GM12878 (cell line): ENCODE data around the gene RPS6KA2. TPM values are rescaled to one million over a fixed set of nuclear protein-coding genes. Genes with fewer than 3 reads are reported as not detected.

Experiments used
- ATAC-seq: fragments of 200-7000 bp; cut with Tn5 transposase; 3 replicates; pipeline ENCODE4 v1.9.1; 2020; ENCODE audit warnings: mild to moderate bottlenecking, moderate library complexity
- BruUV-seq: library from RNA; stranded (reverse); fragments of 400-500 nt; replicated peaks from 2 replicates; lab custom pipeline; 2021; lab: Mats Ljungman, UMichigan
- CTCF ChIA-PET: fragments of 300-600 bp; sonication (Branson Sonifier 250); formaldehyde crosslinking; extraction: SDS; loops from one replicate; lab custom pipeline; 2021; ENCODE audit warnings: inconsistent platforms; lab: Yijun Ruan, JAX
- POLR2A ChIA-PET: fragments of 350-600 bp; formaldehyde crosslinking; extraction: SDS; loops from one replicate; lab custom pipeline; 2021; ENCODE audit warnings: inconsistent platforms; lab: Charles Lee
- RAD21 ChIA-PET: fragments of 300-600 bp; sonication (Branson Sonifier 250); formaldehyde crosslinking; loops from one replicate; lab custom pipeline; 2023; ENCODE audit warnings: antibody characterized with exemption; ENCODE audit not compliant: unreplicated experiment; lab: Charles Lee
- SMC1A ChIA-PET: fragments of 300-600 bp; sonication (Branson Sonifier 250); formaldehyde crosslinking; loops from one replicate; lab custom pipeline; 2023; ENCODE audit not compliant: unreplicated experiment, uncharacterized antibody; lab: Charles Lee
- DNase-seq: peaks from one replicate; pipeline ENCODE4 v3.0.0-alpha.2; 2011; ENCODE audit warnings: low read depth, low spot score
- FAIRE-seq: peaks from 3 replicates; lab custom pipeline; 2011; peaks lifted over from hg19 to GRCh38; lab: Jason Lieb, UNC
- H2AFZ ChIP-seq: 2 replicates; pipeline ENCODE4 v1.6.0; 2011; ENCODE audit warnings: low read depth, low read length, control low read depth; ENCODE audit not compliant: control insufficient read depth
- H3K27ac ChIP-seq: 2 replicates; pipeline ENCODE4 v1.5.1; 2011; ENCODE audit warnings: control low read depth; ENCODE audit not compliant: control insufficient read depth, insufficient read depth
- H3K27me3 ChIP-seq, 2 experiments: replicated peaks in 1 of 2; 2 replicates each; pipeline versions ENCODE4 v1.6.0 to v1.6.1; 2011; ENCODE audit warnings: low read length in 1 of 2; ENCODE audit not compliant: control insufficient read depth in 2 of 2, insufficient read depth in 2 of 2
- H3K36me3 ChIP-seq, 2 experiments: 2 replicates each; pipeline ENCODE4 v1.5.1; 2011; ENCODE audit warnings: low read length in 1 of 2; ENCODE audit not compliant: control insufficient read depth in 2 of 2, insufficient read depth in 2 of 2
- H3K4me1 ChIP-seq: 2 replicates; pipeline ENCODE4 v1.6.1; 2011; ENCODE audit warnings: mild to moderate bottlenecking, low read length, moderate library complexity, mixed read lengths; ENCODE audit not compliant: control insufficient read depth, insufficient read depth
- H3K4me2 ChIP-seq: 2 replicates; pipeline ENCODE4 v1.6.0; 2011; ENCODE audit warnings: control low read depth; ENCODE audit not compliant: control insufficient read depth, insufficient read depth
- H3K4me3 ChIP-seq: fragments of 200-600 bp; sonication (generic); 2 replicates; pipeline ENCODE4 v1.5.1; 2016
- H3K79me2 ChIP-seq: 2 replicates; pipeline ENCODE4 v1.6.0; 2011; ENCODE audit warnings: low read length; ENCODE audit not compliant: control insufficient read depth, insufficient read depth
- H3K9ac ChIP-seq: 2 replicates; pipeline ENCODE4 v1.8.0; 2011; ENCODE audit warnings: low read length, control low read depth, mixed read lengths; ENCODE audit not compliant: control insufficient read depth, insufficient read depth
- H3K9me3 ChIP-seq: replicated peaks from 3 replicates; pipeline ENCODE4 v1.5.1; 2011; ENCODE audit warnings: mild to moderate bottlenecking, low read length; ENCODE audit not compliant: control insufficient read depth, insufficient read depth
- H4K20me1 ChIP-seq: 2 replicates; pipeline ENCODE4 v1.6.0; 2011; ENCODE audit not compliant: control insufficient read depth, insufficient read depth
- BHLHE40 ChIP-seq, 2 experiments: fragments of 450-650 bp in 1 of 2; IDR thresholded peaks; 2 replicates each; pipeline ENCODE4 v1.6.1; 2011 to 2017; ENCODE audit warnings: low read depth in 2 of 2, borderline replicate concordance in 1 of 2, improper control_type of control experiment in 1 of 2, low read length in 1 of 2, mild to moderate bottlenecking in 1 of 2
- MTA2 ChIP-seq: fragments of 450-650 bp; IDR thresholded peaks from 2 replicates; pipeline ENCODE4 v1.6.1; 2016; ENCODE audit warnings: low read depth, mild to moderate bottlenecking, moderate library complexity
- PAX8 ChIP-seq: fragments of 450-650 bp; IDR thresholded peaks from 2 replicates; pipeline ENCODE4 v1.6.1; 2017; ENCODE audit warnings: mild to moderate bottlenecking, moderate library complexity
- POU2F2 ChIP-seq: IDR thresholded peaks from 3 replicates; pipeline ENCODE4 v1.6.1; 2011; ENCODE audit warnings: low read depth, mild to moderate bottlenecking, low read length, borderline replicate concordance
- RELA ChIP-seq: fragments of 450-650 bp; IDR thresholded peaks from 2 replicates; pipeline ENCODE4 v1.8.0; 2014; ENCODE audit warnings: borderline replicate concordance; ENCODE audit not compliant: partially characterized antibody
- SMAD1 ChIP-seq: fragments of 450-650 bp; IDR thresholded peaks from 2 replicates; pipeline ENCODE4 v1.6.1; 2018; ENCODE audit warnings: mild to moderate bottlenecking, low read depth; ENCODE audit not compliant: partially characterized antibody
- SP1 ChIP-seq: IDR thresholded peaks from one replicate; pipeline ENCODE4 v1.6.1; 2011; ENCODE audit warnings: low read depth, low read length
- TARDBP ChIP-seq: IDR thresholded peaks from 2 replicates; pipeline ENCODE4 v1.6.1; 2016; ENCODE audit warnings: borderline replicate concordance
- WGBS: methylation state at CpG from one replicate; pipeline ENCODE4 v1.1.6; 2016; ENCODE audit warnings: low lambda C conversion rate; ENCODE audit not compliant: insufficient replicate concordance, insufficient coverage; ENCODE audit errors: missing lambda C conversion rate; 5-methylcytosine and 5-hydroxymethylcytosine counted together
- in situ Hi-C: fragments of 300-500 bp; cut with MboI; formaldehyde crosslinking; loops from 9 replicates; pipeline ENCODE4 v1.14.3; 2018; ENCODE audit warnings: mixed read lengths
- intact Hi-C: fragments of 100-400 bp; cut with micrococcal nuclease; formaldehyde crosslinking; loops from one replicate; pipeline ENCODE4 v1.14.2; 2022; ENCODE audit not compliant: unreplicated experiment
- polyA plus RNA-seq, 11 experiments: library from polyadenylated mRNA; depleted of rRNA in 4 of 11; unstranded in 6 of 11; stranded (reverse) in 5 of 11; fragments of >200 nt; fragmentation: Nextera tagmentation in 4 of 11; fragmentation: Illumina TruSeq in 1 of 11; extraction: Ambion mirVana in 4 of 11; extraction: Trizol in 1 of 11; gene quantifications; 1 replicate in 1 of 11; 2 replicates in 10 of 11; pipeline versions ENCODE4 v1.2.1 to v1.2.3, GENCODE V29; 2011 to 2016; ENCODE audit warnings: inconsistent platforms in 2 of 11, missing spikeins in 2 of 11, low read depth in 1 of 11
- total RNA-seq, 4 experiments: library from RNA; depleted of rRNA in 3 of 4; stranded (reverse); fragments of >200 nt in 3 of 4; fragmentation: Illumina TruSeq in 1 of 4; extraction: Trizol in 1 of 4; gene quantifications; 2 replicates each; pipeline versions ENCODE4 v1.2.1 to v1.2.3, GENCODE V29; 2013 to 2021
- TF ChIP-seq, protein P1 (sequence below): fragments of 450-650 bp; conservative IDR thresholded peaks from 2 replicates; pipeline ENCODE4 v1.6.1; 2017; ENCODE audit warnings: mild to moderate bottlenecking, moderate library complexity
- TF ChIP-seq, protein P2 (sequence below): IDR thresholded peaks from 2 replicates; pipeline ENCODE4 v1.6.1; 2012; ENCODE audit warnings: mild to moderate bottlenecking, low read depth, low read length
- TF ChIP-seq, protein P3 (sequence below): fragments of 450-650 bp; formaldehyde crosslinking; IDR thresholded peaks from 2 replicates; pipeline ENCODE4 v1.5.0; 2022; ENCODE audit warnings: mild to moderate bottlenecking, missing genetic modification characterization

The RPS6KA2 gene
- total and polyA plus RNA-seq, 10 of the 15 experiments (the other 5 are each of a cell fraction or from before 2014, with no cell fraction given): 0.02 to 1.0 (median 0.22) TPM; not detected in 1

DNA sequence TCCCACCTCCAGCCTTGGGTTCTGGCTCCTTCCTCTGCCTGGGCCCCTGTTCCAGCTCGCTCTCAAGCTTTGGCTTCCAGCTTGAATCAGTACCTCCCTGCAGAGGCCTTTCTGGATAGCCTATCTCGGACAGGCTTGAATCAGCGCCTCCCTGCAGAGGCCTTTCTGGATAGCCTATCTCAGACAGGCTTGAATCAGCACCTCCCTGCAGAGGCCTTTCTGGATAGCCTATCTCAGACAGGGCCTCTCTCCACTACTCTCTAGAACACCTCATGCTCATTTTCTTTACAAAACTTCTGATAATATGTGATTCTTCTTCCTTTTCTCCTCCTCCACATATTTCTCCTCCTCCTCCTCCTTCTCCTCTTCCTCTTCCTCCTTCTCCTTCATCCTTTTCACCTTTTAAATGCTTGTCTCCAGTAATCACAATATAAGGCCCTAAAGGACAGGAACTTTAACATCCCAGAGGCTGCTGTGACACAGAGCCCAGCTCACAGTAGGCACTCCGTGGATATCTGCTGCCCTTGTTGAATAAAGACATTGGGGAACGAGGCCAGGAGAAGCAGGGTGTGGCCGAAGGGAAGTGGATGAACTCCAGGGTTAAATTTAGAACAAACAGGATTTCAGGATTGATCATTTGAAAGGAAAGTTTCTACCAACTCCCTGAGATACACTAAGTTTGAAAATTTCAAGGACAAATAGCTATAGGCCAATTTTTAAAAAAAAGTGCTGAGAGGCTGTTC lies 9.3 kb upstream of the RPS6KA2 start:
- POLR2A ChIA-PET: no interaction called here
- no peaks in the 10 kb centered on the region for H4K20me1 ChIP-seq
- CTCF ChIA-PET: no interaction called here
- SMC1A ChIA-PET: no interaction called here
- in situ Hi-C loops (no loop called here), intact Hi-C loops (no loop called here)
- BruUV-seq: no TSS peak
- no peak overlapping the region for H3K4me2 ChIP-seq
- RAD21 ChIA-PET: no interaction called here
- H2AFZ ChIP-seq: no peak overlapping the region
- FAIRE-seq (no peak), ATAC-seq (no peak), DNase-seq (no peak)
- H3K27ac ChIP-seq: no peak overlapping the region
- 24% methylated on average over 6 of the region's 6 CpGs for whole genome bisulfite sequencing
- no peaks in the 10 kb centered on the region for H3K36me3 ChIP-seq
- H3K4me3 ChIP-seq: no peak overlapping the region
- no peaks in the 10 kb centered on the region for H3K9me3 ChIP-seq
- no peaks in the 10 kb centered on the region for H3K4me1 ChIP-seq
- no peak overlapping the region for H3K9ac ChIP-seq
- 0 out of 4 replicates have a peak, but pooled peaks cover 0 to 2% of the 10 kb centered on the region in 2 experiments for H3K27me3 ChIP-seq
- H3K79me2 ChIP-seq: no peaks in the 10 kb centered on the region
- TF ChIP-seq, protein P1, sequence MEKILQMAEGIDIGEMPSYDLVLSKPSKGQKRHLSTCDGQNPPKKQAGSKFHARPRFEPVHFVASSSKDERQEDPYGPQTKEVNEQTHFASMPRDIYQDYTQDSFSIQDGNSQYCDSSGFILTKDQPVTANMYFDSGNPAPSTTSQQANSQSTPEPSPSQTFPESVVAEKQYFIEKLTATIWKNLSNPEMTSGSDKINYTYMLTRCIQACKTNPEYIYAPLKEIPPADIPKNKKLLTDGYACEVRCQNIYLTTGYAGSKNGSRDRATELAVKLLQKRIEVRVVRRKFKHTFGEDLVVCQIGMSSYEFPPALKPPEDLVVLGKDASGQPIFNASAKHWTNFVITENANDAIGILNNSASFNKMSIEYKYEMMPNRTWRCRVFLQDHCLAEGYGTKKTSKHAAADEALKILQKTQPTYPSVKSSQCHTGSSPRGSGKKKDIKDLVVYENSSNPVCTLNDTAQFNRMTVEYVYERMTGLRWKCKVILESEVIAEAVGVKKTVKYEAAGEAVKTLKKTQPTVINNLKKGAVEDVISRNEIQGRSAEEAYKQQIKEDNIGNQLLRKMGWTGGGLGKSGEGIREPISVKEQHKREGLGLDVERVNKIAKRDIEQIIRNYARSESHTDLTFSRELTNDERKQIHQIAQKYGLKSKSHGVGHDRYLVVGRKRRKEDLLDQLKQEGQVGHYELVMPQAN: no peak
- TF ChIP-seq, protein P2, sequence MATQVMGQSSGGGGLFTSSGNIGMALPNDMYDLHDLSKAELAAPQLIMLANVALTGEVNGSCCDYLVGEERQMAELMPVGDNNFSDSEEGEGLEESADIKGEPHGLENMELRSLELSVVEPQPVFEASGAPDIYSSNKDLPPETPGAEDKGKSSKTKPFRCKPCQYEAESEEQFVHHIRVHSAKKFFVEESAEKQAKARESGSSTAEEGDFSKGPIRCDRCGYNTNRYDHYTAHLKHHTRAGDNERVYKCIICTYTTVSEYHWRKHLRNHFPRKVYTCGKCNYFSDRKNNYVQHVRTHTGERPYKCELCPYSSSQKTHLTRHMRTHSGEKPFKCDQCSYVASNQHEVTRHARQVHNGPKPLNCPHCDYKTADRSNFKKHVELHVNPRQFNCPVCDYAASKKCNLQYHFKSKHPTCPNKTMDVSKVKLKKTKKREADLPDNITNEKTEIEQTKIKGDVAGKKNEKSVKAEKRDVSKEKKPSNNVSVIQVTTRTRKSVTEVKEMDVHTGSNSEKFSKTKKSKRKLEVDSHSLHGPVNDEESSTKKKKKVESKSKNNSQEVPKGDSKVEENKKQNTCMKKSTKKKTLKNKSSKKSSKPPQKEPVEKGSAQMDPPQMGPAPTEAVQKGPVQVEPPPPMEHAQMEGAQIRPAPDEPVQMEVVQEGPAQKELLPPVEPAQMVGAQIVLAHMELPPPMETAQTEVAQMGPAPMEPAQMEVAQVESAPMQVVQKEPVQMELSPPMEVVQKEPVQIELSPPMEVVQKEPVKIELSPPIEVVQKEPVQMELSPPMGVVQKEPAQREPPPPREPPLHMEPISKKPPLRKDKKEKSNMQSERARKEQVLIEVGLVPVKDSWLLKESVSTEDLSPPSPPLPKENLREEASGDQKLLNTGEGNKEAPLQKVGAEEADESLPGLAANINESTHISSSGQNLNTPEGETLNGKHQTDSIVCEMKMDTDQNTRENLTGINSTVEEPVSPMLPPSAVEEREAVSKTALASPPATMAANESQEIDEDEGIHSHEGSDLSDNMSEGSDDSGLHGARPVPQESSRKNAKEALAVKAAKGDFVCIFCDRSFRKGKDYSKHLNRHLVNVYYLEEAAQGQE: no peak
- TF ChIP-seq BHLHE40 (IDR thresholded peaks at IDR 0.05; ENCODE audit: borderline replicate concordance in 1 of 2, low read depth in 2 of 2, low read length in 1 of 2): no peak
- no peak for TF ChIP-seq SMAD1
- TF ChIP-seq MTA2: no peak
- no peak for TF ChIP-seq TARDBP
- no peak for TF ChIP-seq POU2F2
- no peak for TF ChIP-seq SP1
- no peak for TF ChIP-seq PAX8
- TF ChIP-seq, protein P3, sequence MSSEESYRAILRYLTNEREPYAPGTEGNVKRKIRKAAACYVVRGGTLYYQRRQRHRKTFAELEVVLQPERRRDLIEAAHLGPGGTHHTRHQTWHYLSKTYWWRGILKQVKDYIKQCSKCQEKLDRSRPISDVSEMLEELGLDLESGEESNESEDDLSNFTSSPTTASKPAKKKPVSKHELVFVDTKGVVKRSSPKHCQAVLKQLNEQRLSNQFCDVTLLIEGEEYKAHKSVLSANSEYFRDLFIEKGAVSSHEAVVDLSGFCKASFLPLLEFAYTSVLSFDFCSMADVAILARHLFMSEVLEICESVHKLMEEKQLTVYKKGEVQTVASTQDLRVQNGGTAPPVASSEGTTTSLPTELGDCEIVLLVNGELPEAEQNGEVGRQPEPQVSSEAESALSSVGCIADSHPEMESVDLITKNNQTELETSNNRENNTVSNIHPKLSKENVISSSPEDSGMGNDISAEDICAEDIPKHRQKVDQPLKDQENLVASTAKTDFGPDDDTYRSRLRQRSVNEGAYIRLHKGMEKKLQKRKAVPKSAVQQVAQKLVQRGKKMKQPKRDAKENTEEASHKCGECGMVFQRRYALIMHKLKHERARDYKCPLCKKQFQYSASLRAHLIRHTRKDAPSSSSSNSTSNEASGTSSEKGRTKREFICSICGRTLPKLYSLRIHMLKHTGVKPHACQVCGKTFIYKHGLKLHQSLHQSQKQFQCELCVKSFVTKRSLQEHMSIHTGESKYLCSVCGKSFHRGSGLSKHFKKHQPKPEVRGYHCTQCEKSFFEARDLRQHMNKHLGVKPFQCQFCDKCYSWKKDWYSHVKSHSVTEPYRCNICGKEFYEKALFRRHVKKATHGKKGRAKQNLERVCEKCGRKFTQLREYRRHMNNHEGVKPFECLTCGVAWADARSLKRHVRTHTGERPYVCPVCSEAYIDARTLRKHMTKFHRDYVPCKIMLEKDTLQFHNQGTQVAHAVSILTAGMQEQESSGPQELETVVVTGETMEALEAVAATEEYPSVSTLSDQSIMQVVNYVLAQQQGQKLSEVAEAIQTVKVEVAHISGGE (CRISPR knock-in tag): no peak
- no peak for TF ChIP-seq RELA
